ENCODE data around the gene ACADL.

ACADL gene

DNA sequence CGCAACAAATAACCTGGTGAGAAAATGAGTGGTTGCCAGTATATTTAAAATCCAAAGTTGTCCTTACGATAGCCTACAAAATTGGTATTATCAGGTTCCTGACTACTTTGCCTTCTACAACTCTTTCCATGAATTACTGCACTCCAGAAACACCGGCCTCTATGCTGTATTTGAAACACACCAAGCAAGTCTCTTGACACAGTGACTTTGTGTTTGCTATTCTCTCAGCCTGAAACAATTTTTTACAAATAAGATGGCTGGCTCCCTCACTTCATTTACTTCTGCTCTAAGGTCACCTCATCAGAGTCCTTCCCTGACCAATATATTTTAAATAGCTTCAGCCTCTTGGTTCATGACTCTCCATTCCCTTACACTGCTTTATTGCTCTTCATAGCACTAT lies 66.2 kb downstream of the ACADL start:
- H3K4me1 ChIP-seq (ENCODE audit: control extremely low read depth in 1 of 4, control insufficient read depth in 4 of 4, insufficient read depth in 4 of 4, low read length in 3 of 4) = peaks cover 4 to 12% (median 8%) of the 10 kb centered on the region in 4 experiments
- H3K9me3 ChIP-seq (ENCODE audit: control extremely low read depth in 1 of 5, control insufficient read depth in 4 of 5, insufficient read depth in 2 of 5, low read depth in 1 of 5, low read length in 4 of 5) = no peaks in the 10 kb centered on the region
- peaks cover 2 to 9% (median 5%) of the 10 kb centered on the region in 4 experiments for H3K36me3 ChIP-seq (ENCODE audit: control insufficient read depth in 4 of 4, insufficient read depth in 4 of 4, low read length in 3 of 4)
- 93% methylated on average over 2 of the region's 3 CpGs for WGBS (ENCODE audit: insufficient coverage)
- no peak for DNase-seq
- ChIA-PET POLR2A (no interaction called here), CTCF (no interaction called here)
- no peaks in the 10 kb centered on the region for H3K27me3 ChIP-seq (replicated peaks in 2 of 5; ENCODE audit: control insufficient read depth in 4 of 5, insufficient read depth in 5 of 5, low read length in 4 of 5)
- H3K27ac ChIP-seq (ENCODE audit: insufficient read depth in 1 of 2, low read depth in 1 of 2, low read length in 2 of 2, poor library complexity in 1 of 2, severe bottlenecking in 2 of 2) = no peak overlapping the region
- H3K4me3 ChIP-seq (ENCODE audit: control insufficient read depth in 1 of 7, extremely low read depth in 1 of 7, insufficient read depth in 4 of 7, low read depth in 2 of 7, low read length in 6 of 7) = no peak overlapping the region

DNA sequence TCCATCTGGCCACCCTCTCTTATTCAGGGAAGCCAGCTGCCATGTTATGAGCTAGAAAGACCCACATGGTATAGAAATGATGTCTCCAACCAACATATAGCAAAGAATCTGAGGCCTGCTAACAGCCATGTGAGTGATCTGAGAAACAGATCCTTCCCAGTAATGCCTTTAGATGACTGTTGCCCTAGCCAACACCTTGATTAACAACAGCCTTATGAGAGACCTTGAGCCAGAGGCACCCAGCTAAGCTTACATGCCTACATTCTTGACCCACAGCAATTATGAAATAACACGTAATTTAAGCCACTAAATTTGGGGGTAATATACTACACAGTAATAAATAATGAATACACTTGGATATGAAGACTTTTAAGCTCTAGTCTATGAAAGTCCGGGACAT lies 67.0 kb downstream of the ACADL start:
- H3K36me3 ChIP-seq (ENCODE audit: control insufficient read depth in 4 of 4, insufficient read depth in 4 of 4, low read length in 3 of 4) = peaks cover 4 to 17% (median 11%) of the 10 kb centered on the region in 4 experiments
- POLR2A ChIA-PET = no interaction called here
- no peak for DNase-seq
- no peak overlapping the region for H3K27ac ChIP-seq (ENCODE audit: insufficient read depth in 1 of 2, low read depth in 1 of 2, low read length in 2 of 2, poor library complexity in 1 of 2, severe bottlenecking in 2 of 2)
- H3K4me3 ChIP-seq (ENCODE audit: control insufficient read depth in 1 of 7, extremely low read depth in 1 of 7, insufficient read depth in 4 of 7, low read depth in 2 of 7, low read length in 6 of 7) = no peak overlapping the region
- no peaks in the 10 kb centered on the region for H3K27me3 ChIP-seq (replicated peaks in 2 of 5; ENCODE audit: control insufficient read depth in 4 of 5, insufficient read depth in 5 of 5, low read length in 4 of 5)
- H3K9me3 ChIP-seq (ENCODE audit: control extremely low read depth in 1 of 5, control insufficient read depth in 4 of 5, insufficient read depth in 2 of 5, low read depth in 1 of 5, low read length in 4 of 5) = no peaks in the 10 kb centered on the region
- CTCF ChIA-PET = interaction anchor here (1.2 to 1.5 kb wide), 2 partner anchors 8 to 11 kb away, joined by 3 to 4 read pairs; no protein-coding TSS in a partner anchor
- H3K4me1 ChIP-seq (ENCODE audit: control extremely low read depth in 1 of 4, control insufficient read depth in 4 of 4, insufficient read depth in 4 of 4, low read length in 3 of 4) = peaks cover 4 to 12% (median 8%) of the 10 kb centered on the region in 4 experiments
- WGBS (ENCODE audit: insufficient coverage) = no CpG with 5 or more reads among the region's 2 CpGs

DNA sequence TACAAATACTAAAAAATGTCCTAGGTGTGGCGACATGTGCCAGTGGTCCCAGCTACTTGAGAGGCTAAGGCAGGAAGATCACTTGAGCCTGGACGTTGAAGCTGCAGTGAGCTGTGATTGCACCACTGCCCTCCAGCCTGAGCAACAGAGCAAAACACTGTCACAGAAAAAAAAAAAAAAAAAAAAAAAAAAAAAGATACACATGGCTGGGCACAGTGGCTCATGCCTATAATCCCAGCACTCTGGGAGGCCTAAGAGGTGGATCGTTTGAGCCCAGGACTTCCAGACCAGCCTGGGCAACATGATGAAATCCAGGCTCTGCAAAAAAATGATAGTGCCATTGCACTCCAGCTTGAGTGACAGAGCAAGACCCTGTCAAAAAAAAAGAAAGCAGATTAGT lies 67.7 kb downstream of the ACADL start:
- H3K36me3 ChIP-seq (ENCODE audit: control insufficient read depth in 4 of 4, insufficient read depth in 4 of 4, low read length in 3 of 4) = peaks cover 4 to 17% (median 11%) of the 10 kb centered on the region in 4 experiments
- ChIA-PET CTCF (interaction anchor here (1.2 to 1.5 kb wide), 2 partner anchors 9 to 11 kb away, joined by 3 to 4 read pairs; no protein-coding TSS in a partner anchor), POLR2A (no interaction called here)
- H3K27me3 ChIP-seq (replicated peaks in 2 of 5; ENCODE audit: control insufficient read depth in 4 of 5, insufficient read depth in 5 of 5, low read length in 4 of 5) = no peaks in the 10 kb centered on the region
- 97% methylated on average over 2 of the region's 3 CpGs for WGBS (ENCODE audit: insufficient coverage)
- no peak for DNase-seq
- H3K9me3 ChIP-seq (ENCODE audit: control extremely low read depth in 1 of 5, control insufficient read depth in 4 of 5, insufficient read depth in 2 of 5, low read depth in 1 of 5, low read length in 4 of 5) = no peaks in the 10 kb centered on the region
- no peak overlapping the region for H3K27ac ChIP-seq (ENCODE audit: insufficient read depth in 1 of 2, low read depth in 1 of 2, low read length in 2 of 2, poor library complexity in 1 of 2, severe bottlenecking in 2 of 2)
- H3K4me3 ChIP-seq (ENCODE audit: control insufficient read depth in 1 of 7, extremely low read depth in 1 of 7, insufficient read depth in 4 of 7, low read depth in 2 of 7, low read length in 6 of 7) = no peak overlapping the region
- peaks cover 0 to 5% (median 4%) of the 10 kb centered on the region in 4 experiments for H3K4me1 ChIP-seq (ENCODE audit: control extremely low read depth in 1 of 4, control insufficient read depth in 4 of 4, insufficient read depth in 4 of 4, low read length in 3 of 4)

DNA sequence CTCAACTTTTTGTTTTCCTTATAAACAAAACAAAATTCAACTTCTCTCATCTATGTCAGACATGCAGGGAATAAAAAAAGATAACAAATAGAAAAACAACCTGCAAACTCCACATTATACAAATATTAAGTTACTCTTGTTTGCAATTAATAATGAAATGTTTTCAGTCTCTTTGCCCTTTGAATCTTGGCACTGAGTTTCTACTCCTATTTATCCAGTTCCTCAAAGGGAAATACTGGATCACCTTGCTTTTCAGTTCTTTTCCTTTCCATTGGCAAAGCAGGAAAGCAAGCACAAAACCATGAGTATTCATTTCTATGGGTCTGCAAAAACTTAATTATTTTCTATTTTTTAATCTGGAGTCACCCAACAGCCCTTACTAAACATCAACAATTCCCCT lies 77.6 kb downstream of the ACADL start:
- ChIA-PET POLR2A (no interaction called here), CTCF (interaction anchor here (1.1 kb wide), 1 partner anchor 10 kb away, joined by 4 read pairs; no protein-coding TSS in a partner anchor)
- Histone ChIP-seq H3K36me3 (ENCODE audit: control insufficient read depth in 4 of 4, insufficient read depth in 4 of 4, low read length in 3 of 4) (peaks cover 16 to 52% (median 22%) of the 10 kb centered on the region in 4 experiments), H3K4me1 (ENCODE audit: control extremely low read depth in 1 of 4, control insufficient read depth in 4 of 4, insufficient read depth in 4 of 4, low read length in 3 of 4) (no peaks in the 10 kb centered on the region), H3K27ac (ENCODE audit: insufficient read depth in 1 of 2, low read depth in 1 of 2, low read length in 2 of 2, poor library complexity in 1 of 2, severe bottlenecking in 2 of 2) (no peak overlapping the region), H3K9me3 (ENCODE audit: control extremely low read depth in 1 of 5, control insufficient read depth in 4 of 5, insufficient read depth in 2 of 5, low read depth in 1 of 5, low read length in 4 of 5) (peaks cover 3 to 21% (median 9%) of the 10 kb centered on the region in 5 experiments), H3K27me3 (replicated peaks in 2 of 5; ENCODE audit: control insufficient read depth in 4 of 5, insufficient read depth in 5 of 5, low read length in 4 of 5) (no peaks in the 10 kb centered on the region), H3K4me3 (ENCODE audit: control insufficient read depth in 1 of 7, extremely low read depth in 1 of 7, insufficient read depth in 4 of 7, low read depth in 2 of 7, low read length in 6 of 7) (no peak overlapping the region)
- DNase-seq = no peak
